GM19193 (cell line): ENCODE measurements around the gene ADAMTS17.

ENCODE experiments used
- POLR2A ChIP-seq: IDR thresholded peaks from 4 replicates; pipeline ENCODE4 v1.6.1; 2011; ENCODE audit not compliant: insufficient read depth, insufficient read length; ENCODE audit errors: extremely low read depth

The ADAMTS17 gene

DNA sequence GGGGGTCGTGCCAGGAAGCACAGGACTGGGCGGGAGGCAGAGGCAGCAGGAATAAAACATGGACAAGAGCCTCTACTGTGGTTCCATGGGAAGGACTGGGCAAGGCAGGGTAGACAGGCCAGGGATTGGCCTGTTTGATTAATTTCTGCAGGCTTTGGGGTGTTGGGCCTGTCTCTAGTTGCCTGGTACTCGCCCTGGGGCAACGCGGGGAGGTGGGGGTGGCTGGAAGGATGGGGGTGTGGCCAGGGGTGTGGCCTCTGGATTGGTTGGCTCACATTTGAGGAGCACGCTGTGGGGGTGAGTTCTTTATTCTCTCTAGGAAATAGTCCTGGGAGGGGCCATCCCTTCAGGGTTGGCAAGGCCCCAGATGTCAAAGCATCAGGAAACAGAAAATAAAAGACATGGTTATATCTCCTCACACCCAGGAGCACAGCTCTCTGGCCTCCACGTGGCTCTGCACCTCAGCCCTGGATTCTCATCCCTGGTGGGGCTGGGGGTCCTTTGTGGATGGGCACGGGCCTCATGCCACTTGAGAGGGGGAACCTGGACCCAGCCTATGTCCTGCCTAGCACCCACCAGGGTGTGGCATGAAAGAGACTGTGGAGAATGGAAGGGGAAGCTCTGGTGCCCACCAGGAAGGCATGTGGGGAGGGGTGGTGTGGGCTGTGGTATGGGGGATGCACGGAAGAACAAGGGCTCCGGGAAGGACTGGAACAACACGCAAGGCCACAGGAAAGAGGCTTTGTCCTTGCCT, 385.6 kb downstream of the ADAMTS17 start:
- TF ChIP-seq POLR2A: no peak

DNA sequence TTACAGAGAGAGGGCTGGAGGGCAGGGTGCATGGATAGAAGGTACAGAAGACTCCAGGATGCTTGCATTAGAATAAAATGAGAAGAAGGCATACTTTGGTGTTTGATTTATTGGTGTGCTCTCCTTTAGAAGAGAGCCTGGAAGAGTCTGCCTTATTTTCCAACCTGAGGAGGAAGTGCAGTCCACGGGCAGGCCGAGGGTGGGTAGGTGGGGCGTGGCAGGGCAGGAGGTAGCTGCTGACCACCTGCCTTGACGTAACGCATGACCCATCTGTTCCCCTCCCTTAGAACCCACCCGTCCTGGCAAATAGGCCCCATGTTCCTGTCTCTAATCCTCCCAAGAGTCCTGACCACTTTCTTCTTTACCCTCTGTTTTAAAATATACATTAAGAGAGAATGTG, 386.2 kb downstream of the ADAMTS17 start:
- no peak for TF ChIP-seq POLR2A

DNA sequence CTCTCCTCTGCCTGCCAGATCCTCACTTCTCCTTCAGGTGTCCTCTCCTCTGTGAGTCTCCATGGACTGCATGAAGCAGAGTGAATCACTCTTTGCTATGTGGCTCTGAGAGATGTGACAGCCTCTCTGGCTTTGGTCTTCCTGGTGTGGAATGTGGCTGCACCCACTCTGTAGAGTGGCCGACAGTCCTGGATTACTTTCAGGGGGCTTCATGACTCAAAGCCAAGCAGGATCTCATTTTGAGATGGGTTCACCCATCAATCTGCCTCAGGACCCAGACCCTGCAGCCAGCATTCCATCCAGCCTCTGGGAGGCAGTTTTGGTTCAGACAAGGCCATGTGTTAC, 386.6 kb downstream of the ADAMTS17 start:
- TF ChIP-seq POLR2A: no peak

DNA sequence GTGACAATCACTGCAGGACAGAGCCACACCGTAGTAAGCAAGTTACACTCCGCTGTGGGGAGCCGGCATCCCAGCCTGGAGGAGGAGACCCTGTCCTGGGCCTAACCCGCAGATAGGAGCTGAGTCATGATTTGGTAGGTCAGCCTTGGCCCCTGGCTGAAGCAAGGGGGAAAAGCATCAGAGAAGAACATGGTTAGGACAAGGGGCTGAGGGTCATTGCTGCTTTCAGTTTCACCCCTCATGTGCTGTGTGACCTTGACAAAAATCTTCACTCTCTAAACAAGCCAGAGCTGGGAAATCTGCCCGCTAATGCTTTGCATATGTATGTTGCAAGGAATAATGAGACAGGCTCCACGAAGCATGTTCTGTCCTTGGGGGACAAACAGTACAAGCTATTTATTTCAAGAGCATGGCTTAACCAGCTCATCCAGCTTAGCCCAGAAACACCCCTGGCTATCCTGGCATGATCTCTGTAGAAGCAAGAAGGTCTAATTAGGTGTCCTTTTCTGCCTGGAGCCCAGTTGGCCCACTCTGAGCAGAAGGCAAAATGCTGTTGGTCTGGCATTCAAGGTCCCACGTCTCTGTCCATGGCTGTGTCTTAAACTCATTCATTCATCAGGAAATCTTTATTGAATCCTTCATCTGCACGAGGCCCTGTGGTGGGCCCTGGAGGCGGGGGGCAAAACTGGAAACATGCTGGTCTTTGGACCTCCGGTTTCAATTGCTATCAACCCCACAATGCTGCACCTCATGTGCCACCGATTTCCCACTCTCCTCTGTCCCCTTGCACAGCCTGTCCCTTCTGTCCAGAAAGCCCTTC, 387.2 kb downstream of the ADAMTS17 start:
- no peak for TF ChIP-seq POLR2A

DNA sequence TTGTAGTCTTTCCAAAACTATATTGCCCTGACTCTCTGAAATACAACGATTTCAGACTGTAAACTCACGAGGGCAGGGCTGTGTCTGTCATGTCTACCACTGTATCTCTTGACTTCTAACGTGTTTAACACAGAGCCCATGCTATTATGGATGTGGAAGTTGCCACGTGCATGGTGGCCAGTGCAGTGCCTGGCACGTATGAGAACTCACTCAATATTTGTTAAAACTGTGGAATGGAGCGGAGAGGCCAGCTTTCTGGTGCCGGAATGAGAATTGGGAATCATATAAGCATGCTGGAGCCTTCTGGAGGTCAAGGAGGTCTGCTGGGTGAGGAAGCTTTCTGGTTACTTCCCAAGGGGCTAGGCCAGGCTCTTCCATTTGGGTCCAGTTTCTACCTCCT, 387.9 kb downstream of the ADAMTS17 start:
- TF ChIP-seq POLR2A: no peak

DNA sequence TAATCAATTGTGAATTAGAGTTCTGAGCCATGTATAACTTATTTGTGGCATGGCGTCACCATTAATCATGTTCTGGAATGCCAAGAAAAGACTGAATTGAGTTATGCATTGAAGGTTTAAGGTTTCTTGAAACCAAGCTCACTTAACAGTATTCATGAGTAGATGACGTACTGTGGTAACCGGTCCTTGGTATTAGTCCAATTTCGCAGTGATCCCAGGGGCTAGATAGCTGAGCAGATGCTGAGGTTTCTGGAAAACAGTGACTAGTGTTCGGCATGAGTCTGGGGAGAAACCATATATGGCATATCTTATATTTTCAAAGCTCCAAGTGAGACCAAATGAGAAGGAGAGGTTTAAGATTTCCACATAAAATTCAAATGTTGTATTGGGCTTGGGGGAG, 390.3 kb downstream of the ADAMTS17 start:
- no peak for TF ChIP-seq POLR2A

DNA sequence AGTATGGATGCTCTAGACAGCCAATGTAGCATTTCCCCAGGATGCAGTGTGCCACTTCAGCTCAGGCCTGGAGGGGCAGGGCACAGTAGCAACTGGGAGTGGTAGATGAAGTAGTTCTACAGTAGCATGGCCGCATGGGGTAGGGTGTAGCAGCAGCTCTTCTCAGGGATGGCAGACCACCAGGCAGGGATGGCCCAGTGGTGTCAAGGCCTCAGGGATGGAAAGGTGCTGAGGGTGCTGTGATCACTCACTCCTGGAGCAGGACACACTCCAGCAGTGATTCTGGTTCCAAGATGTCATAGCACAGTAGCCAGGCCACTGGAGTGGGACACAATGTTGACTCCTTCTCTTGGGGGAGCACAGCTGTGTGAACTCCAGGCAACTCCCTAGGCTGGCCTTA, 397.6 kb downstream of the ADAMTS17 start:
- TF ChIP-seq POLR2A: no peak

DNA sequence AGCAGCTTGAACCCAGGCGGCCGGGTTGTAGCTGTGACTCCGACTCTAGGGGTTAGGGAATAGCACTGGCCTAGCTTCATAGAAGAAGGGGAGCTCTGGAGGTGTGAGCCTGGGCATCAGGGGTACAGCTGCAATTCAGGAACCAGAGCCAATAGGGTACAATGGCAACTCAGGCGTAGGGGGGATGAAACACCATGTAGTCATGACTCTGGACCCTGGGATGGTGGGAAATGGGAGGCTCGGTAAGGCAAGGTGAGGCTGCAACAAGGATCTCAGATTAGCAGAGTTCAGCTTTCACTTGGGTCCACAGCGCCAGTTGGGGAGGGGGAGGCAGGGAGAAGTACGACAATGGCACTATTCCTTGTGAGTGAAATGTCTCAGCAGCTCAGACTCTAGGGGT, 398.3 kb downstream of the ADAMTS17 start:
- TF ChIP-seq POLR2A: no peak

DNA sequence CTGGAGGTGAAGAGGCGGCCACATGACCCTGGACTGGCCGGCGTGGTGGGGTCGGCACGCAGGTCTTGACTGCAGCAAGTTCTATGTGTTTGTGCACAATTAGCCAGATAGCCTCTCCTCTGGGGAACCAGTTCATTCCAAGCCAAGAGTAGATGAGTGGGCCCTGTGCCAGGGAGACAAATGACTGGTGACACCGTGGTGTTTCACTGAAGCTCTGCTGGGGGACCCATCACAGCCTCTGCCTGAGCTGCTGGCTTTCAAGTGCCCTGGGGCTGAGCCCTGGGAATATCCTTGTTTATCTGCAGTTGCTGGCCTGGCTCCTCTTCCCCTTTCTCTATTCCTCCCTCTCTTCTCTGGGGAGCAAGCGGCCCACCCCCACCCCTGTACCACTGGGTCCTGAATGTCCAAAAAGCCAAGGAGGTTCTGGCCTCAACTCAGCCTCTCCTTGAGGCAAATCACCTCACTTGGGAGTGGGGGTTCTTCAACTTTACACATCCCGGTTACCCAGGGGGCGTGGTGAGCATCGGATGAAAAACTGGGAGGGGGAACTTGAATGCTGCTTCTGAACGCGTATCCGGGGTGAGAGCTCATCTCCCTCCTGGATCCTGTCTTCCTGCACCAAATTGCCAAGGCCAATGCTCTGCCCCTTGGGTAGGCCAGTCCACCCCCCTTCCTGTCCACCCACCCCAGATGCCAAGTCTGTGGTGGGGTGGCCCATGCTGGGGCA, 408.9 kb downstream of the ADAMTS17 start:
- TF ChIP-seq POLR2A: no peak

DNA sequence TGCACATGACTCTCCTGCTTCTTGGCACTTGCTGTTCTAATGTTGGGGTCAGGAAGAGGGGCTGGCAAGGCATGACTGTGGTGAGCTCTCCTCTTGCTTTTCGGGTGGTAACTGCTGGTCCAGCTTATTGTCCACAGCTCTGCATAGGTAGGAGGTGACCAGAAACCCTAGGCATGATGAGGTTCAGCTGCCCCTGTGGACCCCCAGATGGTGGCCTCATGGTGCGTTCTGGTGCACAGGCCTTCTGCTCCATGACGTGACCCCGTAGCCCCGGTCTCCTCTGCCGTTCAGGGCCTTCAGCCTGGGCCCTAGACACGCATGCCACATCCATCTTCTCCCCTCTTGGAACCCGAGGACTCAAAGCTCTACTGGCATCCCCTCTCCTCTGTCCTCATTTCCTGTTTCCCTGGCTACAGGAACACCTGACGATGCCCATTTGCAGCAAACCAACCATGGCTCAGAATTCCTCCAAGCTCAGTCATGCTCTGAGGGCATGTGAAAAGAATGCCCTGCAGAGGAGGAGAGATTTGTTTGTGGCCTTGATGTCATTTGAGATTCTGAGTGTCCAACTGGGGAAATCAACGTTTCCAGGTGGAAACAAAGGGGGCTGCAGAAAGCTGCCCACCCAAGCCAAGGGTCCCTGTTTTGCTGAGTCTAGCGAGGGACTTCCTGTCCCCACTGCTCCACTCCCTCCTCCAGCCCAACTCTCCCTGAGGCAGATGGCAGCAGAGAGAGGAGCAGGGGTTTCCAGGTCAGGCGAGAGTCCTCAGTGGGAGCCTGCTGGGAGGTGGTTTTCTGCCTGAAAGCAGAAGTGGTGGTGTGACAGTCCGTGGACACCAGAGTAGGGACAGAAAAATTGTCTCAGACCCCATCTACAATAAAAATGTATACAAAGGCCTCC, 409.8 kb downstream of the ADAMTS17 start:
- no peak for TF ChIP-seq POLR2A

DNA sequence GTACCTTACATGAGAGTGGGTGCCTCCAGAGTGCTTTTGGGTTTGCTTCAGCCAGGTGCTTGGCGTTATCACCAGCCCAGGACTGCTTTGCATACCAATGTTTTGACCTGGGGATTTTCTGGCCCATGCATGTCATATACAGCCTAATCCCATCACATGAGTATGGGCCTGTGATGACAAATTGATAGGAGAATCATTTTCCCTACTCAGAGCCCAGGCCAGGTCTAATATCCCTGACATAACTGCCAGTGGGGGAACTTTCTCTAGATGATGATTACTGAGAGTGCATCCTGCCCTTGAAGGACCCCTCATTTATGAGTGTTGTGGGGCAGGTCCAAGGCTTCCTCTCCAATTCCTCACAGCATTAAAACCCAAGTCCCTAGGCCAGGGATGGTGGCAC, 411.1 kb downstream of the ADAMTS17 start:
- no peak for TF ChIP-seq POLR2A

DNA sequence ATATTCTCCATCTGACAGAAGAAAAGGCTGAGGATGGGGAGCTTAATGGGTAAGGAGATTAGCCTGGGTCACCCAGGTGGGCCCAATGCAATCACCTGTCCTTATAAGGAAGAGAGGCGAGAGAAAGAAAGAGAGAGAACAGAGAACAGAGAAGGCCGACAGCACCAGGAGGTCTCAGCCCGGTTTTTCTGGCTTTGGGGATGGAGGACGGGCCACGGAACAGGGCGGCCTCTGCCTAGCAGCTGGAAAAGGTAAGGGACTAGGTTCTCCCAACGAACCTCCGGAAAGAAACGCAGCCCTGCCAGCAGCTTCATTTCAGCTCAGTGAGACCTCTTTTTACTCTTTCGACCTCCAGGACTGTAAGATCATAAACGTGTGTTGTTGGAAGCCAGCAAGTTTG, 412.5 kb downstream of the ADAMTS17 start:
- TF ChIP-seq POLR2A: no peak

DNA sequence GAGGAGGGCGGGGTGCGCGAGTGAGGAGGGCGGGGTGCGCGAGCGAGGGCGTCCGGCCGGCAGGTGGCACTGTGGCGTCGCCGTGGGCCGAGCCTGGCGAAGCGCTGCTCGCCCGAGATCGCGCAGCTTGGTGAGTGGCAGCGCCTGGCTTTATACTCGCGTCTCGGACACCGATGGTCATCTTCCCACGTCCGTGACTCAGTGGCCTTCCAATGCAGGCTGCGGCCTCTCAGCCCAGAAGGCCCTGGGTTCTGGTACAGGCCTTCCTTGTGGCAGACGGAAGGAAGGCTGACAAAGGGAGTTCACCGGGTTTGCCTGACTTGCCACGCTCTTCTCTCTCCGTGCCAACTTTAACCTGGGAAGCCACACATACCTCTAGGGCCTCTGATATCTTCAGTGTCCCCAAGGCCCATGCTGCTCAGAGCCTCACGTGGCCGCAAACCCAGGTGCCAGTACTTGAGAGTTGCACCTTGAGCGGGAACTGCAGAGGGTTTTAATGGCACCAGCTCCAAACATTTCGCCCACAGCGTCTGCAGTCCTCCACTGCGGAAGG, 413.3 kb downstream of the ADAMTS17 start:
- TF ChIP-seq POLR2A: no peak
